HG03460 (cell line): ENCODE data around the gene PALM.
"Not testable (repeated sequence)": the region's sequence is repeated elsewhere in the genome, so short reads cannot be mapped to it uniquely, and the experiment has no call there.

Source experiments
- ATAC-seq: cut with Tn5 transposase; IDR thresholded peaks from one replicate; pipeline ENCODE4 v1.9.1; 2021; ENCODE audit not compliant: unreplicated experiment

PALM gene

GRCh38 chr19:708154-709143 is at the start of gene PALM:
Gene PALM (plus strand): TSS chr19:708935. CDS start chr19:709147, 212 bp downstream.
- ATAC-seq, result no peak

GRCh38 chr19:660793-661426 is 47.8 kb upstream of the PALM start:
- no peak for ATAC-seq

- ATAC-seq, result no peak
Observed at GRCh38 chr19:661427-662196, 47.1 kb upstream of the PALM start.

GRCh38 chr19:662207-662961 is 46.4 kb upstream of the PALM start:
- ATAC-seq, result peak; percentile 3

GRCh38 chr19:662962-663681 is 45.6 kb upstream of the PALM start, which contains the start of gene RNF126:
Gene RNF126 (minus strand): TSS chr19:663214. CDS start chr19:663121, 93 bp downstream.
- peak; percentile 56 for ATAC-seq

GRCh38 chr19:663682-664117 is 45.0 kb upstream of the PALM start:
- ATAC-seq, result no peak

- no peak for ATAC-seq
Observed at GRCh38 chr19:664913-665443, 43.8 kb upstream of the PALM start.

GRCh38 chr19:666985-667573 is 41.7 kb upstream of the PALM start:
- ATAC-seq, result not testable (repeated sequence)

- not testable (repeated sequence) for ATAC-seq
Observed at GRCh38 chr19:668675-669434, 39.9 kb upstream of the PALM start.

GRCh38 chr19:670609-671075 is 38.1 kb upstream of the PALM start:
- ATAC-seq, result no peak

GRCh38 chr19:674282-675151 is 34.2 kb upstream of the PALM start:
- no peak for ATAC-seq

- ATAC-seq, result no peak
Observed at GRCh38 chr19:676007-676338, 32.8 kb upstream of the PALM start.

GRCh38 chr19:676339-677105 is 32.2 kb upstream of the PALM start, which contains the start of gene FSTL3:
Gene FSTL3 (plus strand): TSS chr19:676392. CDS start chr19:676424, 32 bp downstream.
- no peak for ATAC-seq

- ATAC-seq, result no peak
Observed at GRCh38 chr19:677201-677600, 31.5 kb upstream of the PALM start.

GRCh38 chr19:677601-678436 is 30.9 kb upstream of the PALM start:
- no peak for ATAC-seq
